Tibial nerve (tissue), 3 donors: ENCODE data around the gene NGFR.

ENCODE experiments used
- CTCF ChIP-seq, 5 experiments: fragments of 200-600 bp in 3 of 5; fragments of 450-650 bp in 2 of 5; sonication (generic) in 3 of 5; IDR thresholded peaks; one replicate each; pipeline ENCODE4 v1.5.1; 2016 to 2019; ENCODE audit warnings: antibody characterized with exemption in 5 of 5, mild to moderate bottlenecking in 3 of 5, moderate library complexity in 2 of 5
- POLR2A ChIP-seq, 2 donors: fragments of 450-650 bp; IDR thresholded peaks; one replicate each; pipeline ENCODE4 v1.6.1; 2017; ENCODE audit warnings: antibody characterized with exemption in 2 of 2, mild to moderate bottlenecking in 2 of 2, moderate library complexity in 2 of 2

GRCh38 chr17:49508061-49508865 is 13.2 kb downstream of the NGFR start:
- no peak for TF ChIP-seq CTCF (IDR thresholded peaks at IDR 0.05)
- TF ChIP-seq POLR2A (IDR thresholded peaks at IDR 0.05), result no peak
